Left lung (tissue), 10 donors: ENCODE results near the gene STK25. TPM values are rescaled to one million over a fixed set of nuclear protein-coding genes. Genes with fewer than 3 reads are reported as not detected.

ENCODE experiments used
- ATAC-seq: fragments of 200-7000 bp; cut with Tn5 transposase; one replicate; pipeline ENCODE4 v1.9.1; 2020; ENCODE audit warnings: moderate library complexity
- DNase-seq, 4 donors: peaks; one replicate each; pipeline ENCODE4 v3.0.0-alpha.2; 2013 to 2020
- H3K27ac ChIP-seq, 2 donors: fragments of 200-600 bp; sonication (generic) in 1 of 2; one replicate each; pipeline versions ENCODE4 v1.5.0 to v1.8.0; 2020 to 2021
- H3K27me3 ChIP-seq, 2 donors: fragments of 200-600 bp; sonication (generic) in 1 of 2; one replicate each; pipeline versions ENCODE4 v1.5.0 to v1.8.0; 2020 to 2021
- H3K36me3 ChIP-seq, 2 donors: fragments of 200-600 bp; sonication (generic) in 1 of 2; one replicate each; pipeline versions ENCODE4 v1.5.0 to v1.8.0; 2020 to 2021
- H3K4me1 ChIP-seq, 2 donors: fragments of 200-600 bp; one replicate each; pipeline ENCODE4 v1.8.0; 2021
- H3K4me3 ChIP-seq, 2 donors: fragments of 200-600 bp; sonication (generic) in 1 of 2; one replicate each; pipeline versions ENCODE4 v1.5.0 to v1.8.0; 2020 to 2021; ENCODE audit warnings: mild to moderate bottlenecking in 1 of 2
- H3K9me3 ChIP-seq, 2 donors: fragments of 200-600 bp; sonication (generic) in 1 of 2; one replicate each; pipeline versions ENCODE4 v1.5.0 to v1.8.0; 2020 to 2021
- CTCF ChIP-seq, 2 donors: fragments of 200-600 bp; sonication (generic) in 1 of 2; IDR thresholded peaks; one replicate each; pipeline versions ENCODE4 v1.5.0 to v1.8.0; 2021; ENCODE audit warnings: antibody characterized with exemption in 2 of 2
- intact Hi-C, 2 donors: fragments of 100-400 bp; cut with DNase I; formaldehyde crosslinking; loops; one replicate each; pipeline versions ENCODE4 v1.11.2 to v1.14.2; 2022
- polyA plus RNA-seq, 6 donors: library from polyadenylated mRNA; unstranded; fragments of 120-200 nt; gene quantifications; one replicate each; pipeline ENCODE4 v1.2.1, GENCODE V29; 2013; ENCODE audit not compliant: insufficient read length in 6 of 6
- total RNA-seq, 2 donors: library from RNA; stranded (reverse); fragmentation: NEBNext Ultra II Directional; extraction: Animal tissue kit (Norgen Biotek cat#: 25700); gene quantifications; one replicate each; pipeline ENCODE4 v1.2.1, GENCODE V29; 2021
- donor health status: DM: no; HTN: yes; CAD: no.
- donor health status: DM: no; HTN: no; CAD: no.

STK25 gene
- total and polyA plus RNA-seq, 8 donors = 125 to 237 (median 193) TPM

- H3K36me3 ChIP-seq = no peaks in the 10 kb centered on the region
- peaks cover 7 to 68% of the 10 kb centered on the region in 2 donors for H3K27me3 ChIP-seq
- peaks cover 13 to 27% of the 10 kb centered on the region in 2 donors for H3K4me1 ChIP-seq
- DNase-seq (peak in 1 of 4 donors; percentile 34), ATAC-seq (no peak)
- no peaks in the 10 kb centered on the region for H3K9me3 ChIP-seq
- H3K4me3 ChIP-seq = no peak overlapping the region
- no peak for TF ChIP-seq CTCF (IDR thresholded peaks at IDR 0.05)
- intact Hi-C loops = no loop called here
- H3K27ac ChIP-seq = no peak overlapping the region
Observed at GRCh38 chr2:241545523-241546473, 37.4 kb upstream of the STK25 start.

- H3K27ac ChIP-seq = no peak overlapping the region
Observed at GRCh38 chr2:241545106-241545505, 36.7 kb upstream of the STK25 start.

GRCh38 chr2:241542278-241542605 lies 33.9 kb upstream of the STK25 start:
- intact Hi-C loops = no loop called here
- peak in 2 of 4 donors; percentile 66 to 77 for DNase-seq
- Histone ChIP-seq H3K4me1 (peaks cover 9 to 27% of the 10 kb centered on the region in 2 donors), H3K36me3 (no peaks in the 10 kb centered on the region), H3K27ac (no peak overlapping the region), H3K9me3 (no peaks in the 10 kb centered on the region), H3K27me3 (peaks cover 7 to 74% of the 10 kb centered on the region in 2 donors), H3K4me3 (no peak overlapping the region)
- no peak for TF ChIP-seq CTCF (IDR thresholded peaks at IDR 0.05)
- peak; percentile 51 for ATAC-seq

More at GRCh38 chr2:241545106-241545505, 36.7 kb upstream of the STK25 start:
- no peak for TF ChIP-seq CTCF (IDR thresholded peaks at IDR 0.05)
- Histone ChIP-seq H3K36me3 (no peaks in the 10 kb centered on the region), H3K9me3 (no peaks in the 10 kb centered on the region), H3K4me3 (no peak overlapping the region), H3K27me3 (peaks cover 7 to 72% of the 10 kb centered on the region in 2 donors), H3K4me1 (peaks cover 9 to 29% of the 10 kb centered on the region in 2 donors)
- peak in 3 of 4 donors; percentile 8 to 70 (median 62) for DNase-seq
- intact Hi-C loops = no loop called here
- no peak for ATAC-seq

DNA sequence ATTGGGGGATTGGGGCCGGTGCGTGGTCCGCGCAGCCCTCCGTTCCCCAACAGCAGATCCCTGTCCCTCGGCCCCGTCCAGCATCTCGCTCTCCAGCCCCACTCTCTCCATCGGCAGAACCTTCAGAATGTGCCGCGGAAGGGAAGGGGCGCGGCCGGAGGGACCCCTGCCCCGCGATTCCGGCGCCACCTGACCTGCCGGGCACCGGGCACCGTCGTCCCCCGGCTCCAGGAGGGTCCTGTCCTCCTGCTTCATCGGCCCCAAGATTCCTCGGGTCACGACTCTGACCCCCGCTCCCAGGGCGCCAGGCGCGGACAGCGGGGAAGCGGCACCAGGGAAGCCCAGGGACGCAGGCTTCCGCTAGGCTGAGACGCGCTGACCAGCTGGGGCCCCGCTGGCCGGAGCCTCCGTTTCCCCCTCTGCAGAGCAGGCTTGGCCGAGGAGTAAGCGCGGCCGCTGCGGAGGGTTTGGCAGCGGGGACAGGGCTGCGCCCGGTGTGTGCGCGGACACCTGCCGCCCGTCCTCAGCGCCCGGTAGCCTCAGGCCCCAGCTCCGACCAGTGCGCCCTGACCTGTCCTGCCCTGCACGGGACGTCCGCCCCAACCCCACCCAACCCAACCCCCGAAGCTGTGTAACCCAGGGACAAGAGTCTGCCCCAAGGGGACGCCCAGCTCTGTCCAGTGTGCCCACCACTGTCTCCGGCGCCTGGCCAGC lies 33.3 kb upstream of the STK25 start:
- no peaks in the 10 kb centered on the region for H3K36me3 ChIP-seq
- intact Hi-C loops = no loop called here
- H3K27me3 ChIP-seq = peaks cover 7 to 68% of the 10 kb centered on the region in 2 donors
- DNase-seq (peak in 1 of 4 donors; percentile 75), ATAC-seq (peak; percentile 24)
- H3K4me1 ChIP-seq = peaks cover 8 to 23% of the 10 kb centered on the region in 2 donors
- no peaks in the 10 kb centered on the region for H3K9me3 ChIP-seq
- TF ChIP-seq CTCF (IDR thresholded peaks at IDR 0.05) = no peak
- H3K4me3 ChIP-seq = peak overlapping the region in 1 of 2 donors; percentile 30
- no peak overlapping the region for H3K27ac ChIP-seq
